IMR-90 (cell line): ENCODE measurements around the gene NEU1. TPM values are rescaled to one million over a fixed set of nuclear protein-coding genes. Genes with fewer than 3 reads are reported as not detected.

Source experiments
- ATAC-seq: fragments of 200-7000 bp; cut with Tn5 transposase; 2 replicates; pipeline ENCODE4 v1.9.1; 2020; ENCODE audit warnings: low read depth, mild to moderate bottlenecking, moderate library complexity
- BruUV-seq: library from RNA; stranded (reverse); fragments of 400-500 nt; replicated peaks from 2 replicates; lab custom pipeline; 2021; lab: Mats Ljungman, UMichigan
- CTCF ChIA-PET: fragments of 300-600 bp; formaldehyde crosslinking; extraction: SDS; loops from one replicate; lab custom pipeline; 2021; ENCODE audit warnings: antibody characterized with exemption; lab: Yijun Ruan, JAX
- POLR2A ChIA-PET: fragments of 300-600 bp; sonication (Branson Sonifier 250); formaldehyde crosslinking; loops from one replicate; lab custom pipeline; 2022; ENCODE audit warnings: antibody characterized with exemption; ENCODE audit not compliant: unreplicated experiment; lab: Charles Lee
- DNase-seq: peaks from one replicate; pipeline ENCODE4 v3.0.0; 2013
- H2AFZ ChIP-seq: replicated peaks from 2 replicates; pipeline ENCODE3; 2013; ENCODE audit warnings: low read length, mild to moderate bottlenecking; ENCODE audit not compliant: poor library complexity
- H2AK5ac ChIP-seq: 2 replicates; pipeline ENCODE4 v1.6.1; 2013; ENCODE audit warnings: low read depth, low read length, inconsistent platforms
- H2AK9ac ChIP-seq: replicated peaks from 2 replicates; pipeline ENCODE3; 2013; ENCODE audit warnings: mild to moderate bottlenecking, low read depth, low read length, moderate library complexity; ENCODE audit not compliant: poor library complexity
- H2BK120ac ChIP-seq: 2 replicates; pipeline ENCODE4 v1.6.1; 2013; ENCODE audit warnings: low read depth, low read length, inconsistent platforms
- H2BK15ac ChIP-seq: 3 replicates; pipeline ENCODE4 v1.6.1; 2013; ENCODE audit warnings: low read depth, low read length, inconsistent platforms
- H2BK20ac ChIP-seq: 2 replicates; pipeline ENCODE4 v1.6.1; 2013; ENCODE audit warnings: low read depth, mild to moderate bottlenecking, inconsistent platforms, low read length, moderate library complexity
- H2BK5ac ChIP-seq: 2 replicates; pipeline ENCODE4 v1.6.1; 2013; ENCODE audit warnings: mild to moderate bottlenecking, low read depth, low read length, inconsistent platforms; ENCODE audit not compliant: poor library complexity, severe bottlenecking
- H3K14ac ChIP-seq: replicated peaks from 2 replicates; pipeline ENCODE4 v1.6.1; 2013; ENCODE audit warnings: low read depth, low read length, inconsistent platforms
- H3K18ac ChIP-seq: 2 replicates; pipeline ENCODE4 v1.6.1; 2013; ENCODE audit warnings: low read depth, low read length, control low read depth
- H3K23ac ChIP-seq: 2 replicates; pipeline ENCODE4 v1.6.1; 2013; ENCODE audit warnings: low read depth, low read length, inconsistent platforms
- H3K27ac ChIP-seq: 2 replicates; pipeline ENCODE4 v1.5.1; 2013; ENCODE audit warnings: mild to moderate bottlenecking, control low read depth, low read length; ENCODE audit not compliant: insufficient read depth
- H3K27me3 ChIP-seq: 2 replicates; pipeline ENCODE4 v1.6.1; 2013; ENCODE audit warnings: low read length; ENCODE audit not compliant: control insufficient read depth, insufficient read depth
- H3K36me3 ChIP-seq: 2 replicates; pipeline ENCODE4 v1.6.1; 2013; ENCODE audit warnings: low read length, mixed read lengths; ENCODE audit not compliant: control insufficient read depth, insufficient read depth
- H3K4ac ChIP-seq: 2 replicates; pipeline ENCODE4 v1.6.1; 2013; ENCODE audit warnings: low read depth, low read length, inconsistent platforms
- H3K4me1 ChIP-seq: 2 replicates; pipeline ENCODE4 v1.6.1; 2013; ENCODE audit warnings: low read length, mixed read lengths; ENCODE audit not compliant: control insufficient read depth, insufficient read depth
- H3K4me2 ChIP-seq: 2 replicates; pipeline ENCODE4 v1.6.1; 2013; ENCODE audit warnings: low read depth, mild to moderate bottlenecking, control low read depth, low read length, moderate library complexity
- H3K4me3 ChIP-seq: 2 replicates; pipeline ENCODE4 v1.5.1; 2013; ENCODE audit warnings: low read depth, mild to moderate bottlenecking, control low read depth, low read length, moderate library complexity; ENCODE audit not compliant: insufficient read depth
- H3K56ac ChIP-seq: 2 replicates; pipeline ENCODE4 v1.6.1; 2013; ENCODE audit warnings: low read length, inconsistent platforms; ENCODE audit not compliant: insufficient read depth; ENCODE audit errors: extremely low read depth
- H3K79me1 ChIP-seq, 2 experiments: 2 replicates each; pipeline ENCODE4 v1.6.1; 2013; ENCODE audit warnings: low read length in 2 of 2, inconsistent platforms in 1 of 2, low read depth in 1 of 2
- H3K9ac ChIP-seq: 2 replicates; pipeline ENCODE4 v1.6.1; 2013; ENCODE audit warnings: low read depth, low read length, control low read depth
- H3K9me1 ChIP-seq: 2 replicates; pipeline ENCODE4 v1.6.1; 2013; ENCODE audit warnings: low read length, inconsistent platforms; ENCODE audit not compliant: insufficient read depth
- H3K9me3 ChIP-seq: 2 replicates; pipeline ENCODE4 v1.6.1; 2013; ENCODE audit warnings: low read length; ENCODE audit not compliant: control insufficient read depth, insufficient read depth
- H4K20me1 ChIP-seq: 2 replicates; pipeline ENCODE4 v1.6.1; 2013; ENCODE audit warnings: low read length, inconsistent platforms; ENCODE audit not compliant: insufficient read depth
- H4K5ac ChIP-seq: 2 replicates; pipeline ENCODE4 v1.6.1; 2013; ENCODE audit warnings: mild to moderate bottlenecking, low read depth, low read length, control low read depth
- H4K8ac ChIP-seq, 2 experiments: 2 replicates each; pipeline ENCODE4 v1.6.1; 2013; ENCODE audit warnings: low read depth in 2 of 2, low read length in 2 of 2, control low read depth in 1 of 2, inconsistent platforms in 1 of 2
- H4K91ac ChIP-seq: 2 replicates; pipeline ENCODE4 v1.6.1; 2013; ENCODE audit warnings: low read depth, low read length, inconsistent platforms; ENCODE audit not compliant: insufficient read depth
- BHLHE40 ChIP-seq: fragments of 150-350 bp; IDR thresholded peaks from 2 replicates; pipeline ENCODE4 v1.6.1; 2016; ENCODE audit warnings: mild to moderate bottlenecking, low read depth, low read length
- CEBPB ChIP-seq: IDR thresholded peaks from 2 replicates; pipeline ENCODE4 v1.6.1; 2012; ENCODE audit warnings: low read depth, low read length, improper control_type of control experiment
- CHD1 ChIP-seq: IDR thresholded peaks from 2 replicates; pipeline ENCODE4 v1.6.1; 2012; ENCODE audit warnings: low read depth, low read length, improper control_type of control experiment
- FOS ChIP-seq: fragments of 150-350 bp; IDR thresholded peaks from 2 replicates; pipeline ENCODE4 v1.6.1; 2016; ENCODE audit warnings: low read depth, low read length
- MAFK ChIP-seq: IDR thresholded peaks from 2 replicates; pipeline ENCODE4 v1.6.1; 2012; ENCODE audit warnings: low read depth, low read length, improper control_type of control experiment
- MAZ ChIP-seq: IDR thresholded peaks from 2 replicates; pipeline ENCODE4 v1.6.1; 2012; ENCODE audit warnings: low read depth, mild to moderate bottlenecking, low read length, improper control_type of control experiment, moderate library complexity, borderline replicate concordance
- MXI1 ChIP-seq: IDR thresholded peaks from 2 replicates; pipeline ENCODE4 v1.6.1; 2012; ENCODE audit warnings: low read depth, mild to moderate bottlenecking, low read length, moderate library complexity, borderline replicate concordance
- NFE2L2 ChIP-seq: fragments of 150-350 bp; IDR thresholded peaks from 2 replicates; pipeline ENCODE4 v1.6.1; 2016; ENCODE audit warnings: low read depth, mild to moderate bottlenecking, low read length
- POLR2A ChIP-seq: IDR thresholded peaks from 2 replicates; pipeline ENCODE4 v1.6.1; 2012; ENCODE audit warnings: mild to moderate bottlenecking, low read depth, low read length
- RAD21 ChIP-seq: IDR thresholded peaks from 2 replicates; pipeline ENCODE4 v1.6.1; 2012; ENCODE audit warnings: low read length, improper control_type of control experiment
- RCOR1 ChIP-seq: IDR thresholded peaks from 2 replicates; pipeline ENCODE4 v1.6.1; 2012; ENCODE audit warnings: mild to moderate bottlenecking, low read length, improper control_type of control experiment; ENCODE audit not compliant: insufficient replicate concordance
- RFX5 ChIP-seq: IDR thresholded peaks from 2 replicates; pipeline ENCODE4 v1.8.0; 2012; ENCODE audit warnings: low read depth, mild to moderate bottlenecking, low read length, moderate library complexity
- SMC3 ChIP-seq: fragments of 150-350 bp; IDR thresholded peaks from 2 replicates; pipeline ENCODE4 v1.6.1; 2016; ENCODE audit warnings: low read depth, mild to moderate bottlenecking, antibody characterized with exemption, low read length, moderate library complexity
- WGBS, 2 experiments: methylation state at CpG; one replicate each; pipeline versions ENCODE4 v1.1.5 to v1.1.7; 2013; ENCODE audit warnings: missing lambda C conversion rate in 2 of 2; ENCODE audit not compliant: insufficient read length in 1 of 2; ENCODE audit errors: extremely low coverage in 2 of 2; 5-methylcytosine and 5-hydroxymethylcytosine counted together
- dilution Hi-C: fragments of 300-500 bp; cut with HindIII; formaldehyde crosslinking; loops from one replicate; pipeline ENCODE4 v1.14.3; 2018; ENCODE audit warnings: low sequenced_read_pairs; ENCODE audit not compliant: unreplicated experiment
- in situ Hi-C: fragments of 300-500 bp; cut with MboI; formaldehyde crosslinking; loops from 3 replicates; pipeline ENCODE4 v1.14.3; 2019; ENCODE audit warnings: low sequenced_read_pairs, inconsistent platforms, mixed read lengths
- intact Hi-C: fragments of 100-400 bp; cut with micrococcal nuclease; formaldehyde crosslinking; loops from 2 replicates; pipeline ENCODE4 v1.10.0; 2022
- polyA plus RNA-seq, 3 experiments: library from polyadenylated mRNA; depleted of rRNA; stranded (reverse); fragments of >200 nt; gene quantifications; 2 replicates each; pipeline ENCODE4 v1.2.3, GENCODE V29; 2012; ENCODE audit warnings: low replicate concordance in 1 of 3
- total RNA-seq: library from RNA; depleted of rRNA; stranded (reverse); fragments of >200 nt; gene quantifications from 2 replicates; pipeline ENCODE4 v1.2.3, GENCODE V29; 2012
- TF ChIP-seq, protein P1 (sequence below): fragments of 150-350 bp; IDR thresholded peaks from 2 replicates; pipeline ENCODE4 v1.6.1; 2017; ENCODE audit warnings: mild to moderate bottlenecking, antibody characterized with exemption, low read length, low read depth
- TF ChIP-seq, protein P2 (sequence below): fragments of 150-350 bp; IDR thresholded peaks from 2 replicates; pipeline ENCODE4 v1.6.1; 2016; ENCODE audit warnings: low read depth, mild to moderate bottlenecking, low read length, moderate library complexity, borderline replicate concordance
- TF ChIP-seq, protein P3 (sequence below): conservative IDR thresholded peaks from 2 replicates; pipeline ENCODE4 v1.5.1; 2012; ENCODE audit warnings: mild to moderate bottlenecking, low read depth, low read length, improper control_type of control experiment

NEU1 gene
- total and polyA plus RNA-seq, 2 of the 4 experiments (the other 2 are of a cell fraction), result 28.5 to 36.2 TPM

DNA sequence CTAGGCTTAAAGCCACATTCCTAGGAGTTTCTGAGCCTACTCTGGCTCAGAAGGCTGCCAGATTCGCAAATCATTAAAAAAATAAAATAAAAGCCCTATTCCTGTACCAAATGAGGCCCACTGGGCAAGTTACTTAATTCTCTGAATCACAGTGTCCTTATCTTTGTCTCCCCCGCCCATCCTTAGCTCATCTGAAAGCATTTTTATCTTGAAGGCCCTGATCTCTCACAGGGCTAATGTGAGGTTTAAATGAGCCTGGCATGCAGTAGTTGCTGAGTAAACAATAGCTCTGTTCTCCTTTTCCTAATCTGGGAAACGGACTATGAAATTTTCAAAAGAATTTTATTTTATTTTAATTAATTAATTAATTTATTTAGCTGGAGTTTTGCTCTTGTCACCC, 41.3 kb upstream of the NEU1 start:
- dilution Hi-C loops, result no loop called here
- no peak overlapping the region for H3K9ac ChIP-seq
- H3K36me3 ChIP-seq, result 0 out of 2 replicates have a peak, but pooled peaks cover 3% of the 10 kb centered on the region
- H3K9me1 ChIP-seq, result peaks cover 9% of the 10 kb centered on the region; the same call in 1 of the 2 replicates
- no TSS peak for BruUV-seq
- no peak overlapping the region for H2AK9ac ChIP-seq
- H3K4me2 ChIP-seq, result no peak overlapping the region
- H2BK120ac ChIP-seq, result no peak overlapping the region
- H4K8ac ChIP-seq, result no peak overlapping the region
- H3K23ac ChIP-seq, result no peak overlapping the region
- H3K4me1 ChIP-seq, result peaks cover 9% of the 10 kb centered on the region
- H4K91ac ChIP-seq, result no peak overlapping the region
- no peak for ATAC-seq
- no peaks in the 10 kb centered on the region for H3K27me3 ChIP-seq
- H2BK15ac ChIP-seq, result no peak overlapping the region
- H2BK20ac ChIP-seq, result no peak overlapping the region
- H3K79me1 ChIP-seq, result peaks cover 0 to 23% of the 10 kb centered on the region in 2 experiments; a peak in 2 of 4 replicates
- no peak overlapping the region for H3K4me3 ChIP-seq
- no peak overlapping the region for H3K4ac ChIP-seq
- POLR2A ChIA-PET, result no interaction called here
- in situ Hi-C loops, result no loop called here
- TF ChIP-seq SMC3 (no peak), CHD1 (no peak), CEBPB (no peak), MAFK (no peak), RCOR1 (no peak), MXI1 (no peak), MAZ (no peak), RAD21 (no peak), FOS (no peak), RFX5 (no peak), NFE2L2 (no peak), POLR2A (no peak), BHLHE40 (no peak)
- TF ChIP-seq, protein P1, sequence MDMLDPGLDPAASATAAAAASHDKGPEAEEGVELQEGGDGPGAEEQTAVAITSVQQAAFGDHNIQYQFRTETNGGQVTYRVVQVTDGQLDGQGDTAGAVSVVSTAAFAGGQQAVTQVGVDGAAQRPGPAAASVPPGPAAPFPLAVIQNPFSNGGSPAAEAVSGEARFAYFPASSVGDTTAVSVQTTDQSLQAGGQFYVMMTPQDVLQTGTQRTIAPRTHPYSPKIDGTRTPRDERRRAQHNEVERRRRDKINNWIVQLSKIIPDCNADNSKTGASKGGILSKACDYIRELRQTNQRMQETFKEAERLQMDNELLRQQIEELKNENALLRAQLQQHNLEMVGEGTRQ, result no peak
- TF ChIP-seq, protein P2, sequence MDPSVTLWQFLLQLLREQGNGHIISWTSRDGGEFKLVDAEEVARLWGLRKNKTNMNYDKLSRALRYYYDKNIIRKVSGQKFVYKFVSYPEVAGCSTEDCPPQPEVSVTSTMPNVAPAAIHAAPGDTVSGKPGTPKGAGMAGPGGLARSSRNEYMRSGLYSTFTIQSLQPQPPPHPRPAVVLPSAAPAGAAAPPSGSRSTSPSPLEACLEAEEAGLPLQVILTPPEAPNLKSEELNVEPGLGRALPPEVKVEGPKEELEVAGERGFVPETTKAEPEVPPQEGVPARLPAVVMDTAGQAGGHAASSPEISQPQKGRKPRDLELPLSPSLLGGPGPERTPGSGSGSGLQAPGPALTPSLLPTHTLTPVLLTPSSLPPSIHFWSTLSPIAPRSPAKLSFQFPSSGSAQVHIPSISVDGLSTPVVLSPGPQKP, result no peak
- TF ChIP-seq, protein P3, sequence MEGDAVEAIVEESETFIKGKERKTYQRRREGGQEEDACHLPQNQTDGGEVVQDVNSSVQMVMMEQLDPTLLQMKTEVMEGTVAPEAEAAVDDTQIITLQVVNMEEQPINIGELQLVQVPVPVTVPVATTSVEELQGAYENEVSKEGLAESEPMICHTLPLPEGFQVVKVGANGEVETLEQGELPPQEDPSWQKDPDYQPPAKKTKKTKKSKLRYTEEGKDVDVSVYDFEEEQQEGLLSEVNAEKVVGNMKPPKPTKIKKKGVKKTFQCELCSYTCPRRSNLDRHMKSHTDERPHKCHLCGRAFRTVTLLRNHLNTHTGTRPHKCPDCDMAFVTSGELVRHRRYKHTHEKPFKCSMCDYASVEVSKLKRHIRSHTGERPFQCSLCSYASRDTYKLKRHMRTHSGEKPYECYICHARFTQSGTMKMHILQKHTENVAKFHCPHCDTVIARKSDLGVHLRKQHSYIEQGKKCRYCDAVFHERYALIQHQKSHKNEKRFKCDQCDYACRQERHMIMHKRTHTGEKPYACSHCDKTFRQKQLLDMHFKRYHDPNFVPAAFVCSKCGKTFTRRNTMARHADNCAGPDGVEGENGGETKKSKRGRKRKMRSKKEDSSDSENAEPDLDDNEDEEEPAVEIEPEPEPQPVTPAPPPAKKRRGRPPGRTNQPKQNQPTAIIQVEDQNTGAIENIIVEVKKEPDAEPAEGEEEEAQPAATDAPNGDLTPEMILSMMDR, result no peak
- H4K20me1 ChIP-seq, result no peaks in the 10 kb centered on the region; the same call in 1 of the 2 replicates
- no peaks in the 10 kb centered on the region for H3K9me3 ChIP-seq
- no peak overlapping the region for H4K5ac ChIP-seq
- peak; percentile 22 for DNase-seq
- no peak overlapping the region for H3K56ac ChIP-seq
- H2AFZ ChIP-seq, result no peak overlapping the region
- no peak overlapping the region for H2BK5ac ChIP-seq
- no peak overlapping the region for H3K14ac ChIP-seq
- intact Hi-C loops, result loop anchor here (2.0 to 5.0 kb wide), 2 partner anchors 211 to 248 kb away; partner anchors contain the start of genes PPT2 and PRRT1
- H2AK5ac ChIP-seq, result no peak overlapping the region
- WGBS, 2 experiments, result 67% methylated on average over 1 of the region's 3 CpGs; no CpG with 5 or more reads in 1 of the 2 experiments
- H3K27ac ChIP-seq, result no peak overlapping the region
- CTCF ChIA-PET, result no interaction called here
- no peak overlapping the region for H3K18ac ChIP-seq
